Stimulated activated CD4-positive, alpha-beta T cell treated with anti-CD3 and anti-CD28 coated beads, Interleukin-4, amount 100 ng/mL, for 1 hour (primary cell): ENCODE results near the gene ZFP3.
"Not testable (repeated sequence)": the region's sequence is repeated elsewhere in the genome, so short reads cannot be mapped to it uniquely, and the experiment has no call there.

Experiments
- DNase-seq: peaks from one replicate; pipeline ENCODE4 v3.0.0-alpha.2; 2020

Gene ZFP3

DNA sequence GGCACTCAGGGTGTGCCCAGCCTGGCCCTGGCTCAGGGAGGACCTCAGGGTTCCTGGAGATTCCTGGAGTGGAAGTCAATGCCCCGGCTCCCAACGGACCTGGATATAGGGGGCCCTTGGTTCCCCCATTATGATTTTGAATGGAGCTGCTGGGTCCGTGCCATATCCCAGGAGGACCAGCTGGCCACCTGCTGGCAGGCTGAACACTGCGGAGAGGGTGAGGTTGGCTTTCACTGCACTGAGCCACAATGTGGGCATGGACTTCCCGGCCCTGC lies 61.1 kb downstream of the ZFP3 start:
- DNase-seq, result no peak

- not testable (repeated sequence) for DNase-seq
Observed at GRCh38 chr17:5142877-5143276, 64.6 kb downstream of the ZFP3 start.
